NT2/D1 (cell line): ENCODE results near the gene CFAP43.

Source experiments
- SUZ12 ChIP-seq: IDR thresholded peaks from 2 replicates; pipeline ENCODE4 v1.6.1; 2011; ENCODE audit not compliant: insufficient read length, insufficient read depth; ENCODE audit errors: extremely low read depth
- YY1 ChIP-seq: IDR thresholded peaks from 2 replicates; pipeline ENCODE4 v1.6.1; 2011; ENCODE audit not compliant: insufficient read length, insufficient read depth
- ZNF274 ChIP-seq: IDR thresholded peaks from 2 replicates; pipeline ENCODE4 v1.6.1; 2011; ENCODE audit warnings: mild to moderate bottlenecking, low read depth, low read length

DNA sequence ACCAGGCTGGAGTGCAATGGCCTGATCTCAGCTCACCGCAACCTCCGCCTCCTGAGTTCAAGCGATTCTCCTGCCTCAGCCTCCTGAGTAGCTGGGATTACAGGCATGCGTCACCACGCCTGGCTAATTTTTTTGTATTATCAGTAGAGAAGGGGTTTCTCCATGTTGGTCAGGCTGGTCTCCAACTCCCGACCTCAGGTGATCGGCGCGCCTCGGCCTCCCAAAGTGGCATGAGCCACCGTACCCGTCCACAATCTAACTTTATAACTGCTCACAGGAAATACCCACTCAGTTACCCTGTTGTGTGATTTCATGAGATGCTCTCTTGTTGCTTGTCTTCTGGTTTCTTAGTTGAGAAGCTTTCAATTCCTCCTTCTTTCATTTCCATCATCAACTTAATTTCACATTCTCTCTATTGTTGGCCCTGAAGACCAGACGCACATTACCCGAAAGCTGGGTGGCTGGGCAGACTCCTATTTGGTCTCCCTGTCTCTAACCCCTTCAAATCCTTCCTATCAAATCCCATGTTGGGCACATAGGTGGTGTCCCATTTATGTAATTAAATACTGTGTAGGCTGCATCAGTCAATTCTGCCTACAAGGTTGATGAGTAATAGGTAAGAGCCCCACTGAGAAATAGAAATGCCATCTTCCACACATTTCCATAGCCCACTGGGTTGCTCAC, 35.7 kb upstream of the CFAP43 start:
- no peak for TF ChIP-seq YY1
- TF ChIP-seq ZNF274: no peak
- no peak for TF ChIP-seq SUZ12
